HEK293 (cell line): ENCODE data around the gene NUDT11.

Experiments used
- CTCF ChIA-PET: fragments of 350-600 bp; formaldehyde crosslinking; extraction: SDS; loops from one replicate; lab custom pipeline; 2021; ENCODE audit warnings: antibody characterized with exemption; lab: Yijun Ruan, JAX
- POLR2A ChIA-PET: fragments of 300-600 bp; formaldehyde crosslinking; extraction: SDS; loops from one replicate; lab custom pipeline; 2020; ENCODE audit warnings: antibody characterized with exemption, inconsistent platforms; lab: Yijun Ruan, JAX
- H3K27ac ChIP-seq: fragments of 200-500 bp; sonication (Bioruptor generic); 2 replicates; pipeline ENCODE4 v1.5.1; 2014; ENCODE audit warnings: low read depth, low read length, control low read depth, inconsistent platforms; ENCODE audit errors: extremely low read depth
- H3K36me3 ChIP-seq, 2 experiments: fragments of 200-500 bp in 1 of 2; sonication (Bioruptor generic) in 1 of 2; 1 replicate in 1 of 2; 2 replicates in 1 of 2; pipeline ENCODE4 v1.5.1; 2014 to 2017; ENCODE audit warnings: inconsistent platforms in 2 of 2, low read length in 2 of 2; ENCODE audit not compliant: control insufficient read depth in 2 of 2, insufficient read depth in 1 of 2
- H3K4me1 ChIP-seq: fragments of 200-500 bp; sonication (Bioruptor generic); 2 replicates; pipeline ENCODE4 v1.5.1; 2014; ENCODE audit warnings: mild to moderate bottlenecking, low read length, inconsistent platforms; ENCODE audit not compliant: control insufficient read depth, insufficient read depth
- H3K4me3 ChIP-seq: 2 replicates; pipeline ENCODE4 v1.5.1; 2011; ENCODE audit warnings: low read depth, mild to moderate bottlenecking, control low read depth, low read length, moderate library complexity
- H3K9me3 ChIP-seq: fragments of 200-500 bp; sonication (Bioruptor generic); 2 replicates; pipeline ENCODE4 v1.5.1; 2014; ENCODE audit warnings: low read depth, low read length, inconsistent platforms; ENCODE audit not compliant: control insufficient read depth, insufficient read depth
- GLIS1 ChIP-seq: fragments of 450-650 bp; formaldehyde crosslinking; IDR thresholded peaks from 2 replicates; pipeline ENCODE4 v1.5.1; 2016; ENCODE audit warnings: missing biosample characterization, missing genetic modification characterization
- PRDM1 ChIP-seq: fragments of 450-650 bp; formaldehyde crosslinking; IDR thresholded peaks from 2 replicates; pipeline ENCODE4; 2016; ENCODE audit warnings: missing biosample characterization, missing genetic modification characterization
- ZBTB48 ChIP-seq: fragments of 450-650 bp; formaldehyde crosslinking; IDR thresholded peaks from 2 replicates; pipeline ENCODE4 v1.5.1; 2016; ENCODE audit warnings: missing biosample characterization, missing genetic modification characterization
- ZBTB7A ChIP-seq: fragments of 450-650 bp; formaldehyde crosslinking; IDR thresholded peaks from 2 replicates; pipeline ENCODE4 v1.5.1; 2016; ENCODE audit warnings: low read depth, missing biosample characterization, missing genetic modification characterization
- ZNF239 ChIP-seq: fragments of 450-650 bp; formaldehyde crosslinking; IDR thresholded peaks from 2 replicates; pipeline ENCODE4 v1.5.1; 2016; ENCODE audit warnings: missing biosample characterization, missing genetic modification characterization
- ZNF366 ChIP-seq: fragments of 450-650 bp; formaldehyde crosslinking; conservative IDR thresholded peaks from 2 replicates; pipeline ENCODE4 v1.5.1; 2016; ENCODE audit warnings: missing biosample characterization, missing genetic modification characterization
- ZNF473 ChIP-seq: fragments of 450-650 bp; formaldehyde crosslinking; IDR thresholded peaks from 2 replicates; pipeline ENCODE4 v1.5.1; 2017; ENCODE audit warnings: missing biosample characterization, missing genetic modification characterization
- ZNF510 ChIP-seq: fragments of 450-650 bp; formaldehyde crosslinking; IDR thresholded peaks from 2 replicates; pipeline ENCODE4 v1.5.1; 2018; ENCODE audit warnings: mild to moderate bottlenecking, missing genetic modification characterization, missing biosample characterization; ENCODE audit not compliant: insufficient replicate concordance
- ZNF514 ChIP-seq: fragments of 450-650 bp; formaldehyde crosslinking; IDR thresholded peaks from 2 replicates; pipeline ENCODE4 v1.5.1; 2016; ENCODE audit warnings: missing biosample characterization, missing genetic modification characterization
- ZNF521 ChIP-seq: fragments of 450-650 bp; formaldehyde crosslinking; IDR thresholded peaks from 2 replicates; pipeline ENCODE4 v1.5.1; 2017; ENCODE audit warnings: missing biosample characterization, mild to moderate bottlenecking, missing genetic modification characterization
- ZNF654 ChIP-seq: fragments of 450-650 bp; formaldehyde crosslinking; IDR thresholded peaks from 2 replicates; pipeline ENCODE4 v1.5.1; 2016; ENCODE audit warnings: low read depth, missing biosample characterization, missing genetic modification characterization
- ZNF777 ChIP-seq: fragments of 450-650 bp; formaldehyde crosslinking; IDR thresholded peaks from 2 replicates; pipeline ENCODE4 v1.5.1; 2017; ENCODE audit warnings: missing biosample characterization, missing genetic modification characterization, borderline replicate concordance
- TF ChIP-seq, protein P1 (sequence below): fragments of 450-650 bp; formaldehyde crosslinking; IDR thresholded peaks from 2 replicates; pipeline ENCODE4 v1.5.1; 2016; ENCODE audit warnings: missing biosample characterization, missing genetic modification characterization
- TF ChIP-seq, protein P2 (sequence below): fragments of 450-650 bp; formaldehyde crosslinking; IDR thresholded peaks from 2 replicates; pipeline ENCODE4 v1.5.1; 2016; ENCODE audit warnings: missing biosample characterization, missing genetic modification characterization
- TF ChIP-seq, protein P3 (sequence below): fragments of 450-650 bp; formaldehyde crosslinking; IDR thresholded peaks from 2 replicates; pipeline ENCODE4 v1.5.1; 2016; ENCODE audit warnings: missing biosample characterization, missing genetic modification characterization, borderline replicate concordance

Gene NUDT11

DNA sequence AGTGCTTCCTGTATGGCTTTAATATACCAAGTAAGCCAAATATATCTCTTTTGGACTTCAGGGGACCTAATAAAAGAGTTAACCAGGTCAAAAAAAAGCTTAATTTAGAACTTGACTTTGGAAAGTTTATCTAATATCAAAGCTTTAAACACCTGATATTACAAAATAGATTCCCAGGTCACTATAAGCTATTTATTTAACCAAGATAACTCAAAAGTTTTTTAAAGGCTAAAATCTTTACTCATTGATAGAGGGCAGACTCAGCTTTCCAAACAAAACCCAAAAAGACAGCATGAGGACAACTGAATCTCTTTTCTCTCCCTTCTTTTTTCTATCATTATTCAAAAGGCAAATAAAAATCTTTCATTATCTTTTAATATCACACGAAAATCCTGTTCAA is 19.5 kb downstream of the NUDT11 start (continued):
- TF ChIP-seq ZBTB7A (tag by site-specific recombination) (no peak), ZNF521 (tag by site-specific recombination) (no peak), ZNF239 (tag by site-specific recombination) (no peak), ZNF510 (tag by site-specific recombination) (no peak)
- TF ChIP-seq, protein P1, sequence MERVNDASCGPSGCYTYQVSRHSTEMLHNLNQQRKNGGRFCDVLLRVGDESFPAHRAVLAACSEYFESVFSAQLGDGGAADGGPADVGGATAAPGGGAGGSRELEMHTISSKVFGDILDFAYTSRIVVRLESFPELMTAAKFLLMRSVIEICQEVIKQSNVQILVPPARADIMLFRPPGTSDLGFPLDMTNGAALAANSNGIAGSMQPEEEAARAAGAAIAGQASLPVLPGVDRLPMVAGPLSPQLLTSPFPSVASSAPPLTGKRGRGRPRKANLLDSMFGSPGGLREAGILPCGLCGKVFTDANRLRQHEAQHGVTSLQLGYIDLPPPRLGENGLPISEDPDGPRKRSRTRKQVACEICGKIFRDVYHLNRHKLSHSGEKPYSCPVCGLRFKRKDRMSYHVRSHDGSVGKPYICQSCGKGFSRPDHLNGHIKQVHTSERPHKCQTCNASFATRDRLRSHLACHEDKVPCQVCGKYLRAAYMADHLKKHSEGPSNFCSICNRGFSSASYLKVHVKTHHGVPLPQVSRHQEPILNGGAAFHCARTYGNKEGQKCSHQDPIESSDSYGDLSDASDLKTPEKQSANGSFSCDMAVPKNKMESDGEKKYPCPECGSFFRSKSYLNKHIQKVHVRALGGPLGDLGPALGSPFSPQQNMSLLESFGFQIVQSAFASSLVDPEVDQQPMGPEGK, result no peak

DNA sequence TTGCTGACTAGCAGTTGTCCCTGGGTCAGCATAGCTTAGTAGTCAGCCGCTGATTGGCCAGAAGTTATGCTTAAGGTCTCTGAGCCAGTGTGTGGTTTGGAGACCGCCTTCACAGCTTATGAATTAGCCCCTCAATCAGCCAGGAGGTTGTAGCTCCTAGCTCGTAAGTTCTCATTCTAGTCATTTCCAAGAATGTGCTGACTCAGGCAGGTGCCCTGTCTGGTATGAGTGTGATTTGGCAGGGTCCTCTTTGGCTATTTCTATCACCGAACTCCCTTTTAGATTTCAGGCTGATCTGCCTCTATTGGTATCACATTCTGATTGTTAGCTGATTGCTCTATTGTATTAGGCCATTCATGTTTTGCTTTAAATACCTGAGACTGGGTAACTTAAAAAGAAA is 33.1 kb downstream of the NUDT11 start:
- H3K9me3 ChIP-seq, result no peaks in the 10 kb centered on the region
- TF ChIP-seq ZNF366 (tag by site-specific recombination) (no peak), ZNF473 (tag by site-specific recombination) (no peak), ZNF777 (tag by site-specific recombination) (no peak), GLIS1 (tag by site-specific recombination) (no peak), ZNF514 (no peak)
- TF ChIP-seq, protein P2, sequence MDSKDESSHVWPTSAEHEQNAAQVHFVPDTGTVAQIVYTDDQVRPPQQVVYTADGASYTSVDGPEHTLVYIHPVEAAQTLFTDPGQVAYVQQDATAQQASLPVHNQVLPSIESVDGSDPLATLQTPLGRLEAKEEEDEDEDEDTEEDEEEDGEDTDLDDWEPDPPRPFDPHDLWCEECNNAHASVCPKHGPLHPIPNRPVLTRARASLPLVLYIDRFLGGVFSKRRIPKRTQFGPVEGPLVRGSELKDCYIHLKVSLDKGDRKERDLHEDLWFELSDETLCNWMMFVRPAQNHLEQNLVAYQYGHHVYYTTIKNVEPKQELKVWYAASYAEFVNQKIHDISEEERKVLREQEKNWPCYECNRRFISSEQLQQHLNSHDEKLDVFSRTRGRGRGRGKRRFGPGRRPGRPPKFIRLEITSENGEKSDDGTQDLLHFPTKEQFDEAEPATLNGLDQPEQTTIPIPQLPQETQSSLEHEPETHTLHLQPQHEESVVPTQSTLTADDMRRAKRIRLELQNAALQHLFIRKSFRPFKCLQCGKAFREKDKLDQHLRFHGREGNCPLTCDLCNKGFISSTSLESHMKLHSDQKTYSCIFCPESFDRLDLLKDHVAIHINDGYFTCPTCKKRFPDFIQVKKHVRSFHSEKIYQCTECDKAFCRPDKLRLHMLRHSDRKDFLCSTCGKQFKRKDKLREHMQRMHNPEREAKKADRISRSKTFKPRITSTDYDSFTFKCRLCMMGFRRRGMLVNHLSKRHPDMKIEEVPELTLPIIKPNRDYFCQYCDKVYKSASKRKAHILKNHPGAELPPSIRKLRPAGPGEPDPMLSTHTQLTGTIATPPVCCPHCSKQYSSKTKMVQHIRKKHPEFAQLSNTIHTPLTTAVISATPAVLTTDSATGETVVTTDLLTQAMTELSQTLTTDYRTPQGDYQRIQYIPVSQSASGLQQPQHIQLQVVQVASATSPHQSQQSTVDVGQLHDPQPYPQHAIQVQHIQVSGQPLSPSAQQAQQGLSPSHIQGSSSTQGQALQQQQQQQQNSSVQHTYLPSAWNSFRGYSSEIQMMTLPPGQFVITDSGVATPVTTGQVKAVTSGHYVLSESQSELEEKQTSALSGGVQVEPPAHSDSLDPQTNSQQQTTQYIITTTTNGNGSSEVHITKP (tag by site-specific recombination), result no peak
- TF ChIP-seq, all 188 proteins: peak for 0
- no peak overlapping the region for H3K27ac ChIP-seq
- no peaks in the 10 kb centered on the region for H3K4me1 ChIP-seq
- H3K36me3 ChIP-seq, result no peaks in the 10 kb centered on the region
- CTCF ChIA-PET, result interaction anchor here (0.7 kb wide), 1 partner anchor 314 kb away, joined by 3 read pairs; no protein-coding TSS in a partner anchor
- no peak overlapping the region for H3K4me3 ChIP-seq
- POLR2A ChIA-PET, result no interaction called here

DNA sequence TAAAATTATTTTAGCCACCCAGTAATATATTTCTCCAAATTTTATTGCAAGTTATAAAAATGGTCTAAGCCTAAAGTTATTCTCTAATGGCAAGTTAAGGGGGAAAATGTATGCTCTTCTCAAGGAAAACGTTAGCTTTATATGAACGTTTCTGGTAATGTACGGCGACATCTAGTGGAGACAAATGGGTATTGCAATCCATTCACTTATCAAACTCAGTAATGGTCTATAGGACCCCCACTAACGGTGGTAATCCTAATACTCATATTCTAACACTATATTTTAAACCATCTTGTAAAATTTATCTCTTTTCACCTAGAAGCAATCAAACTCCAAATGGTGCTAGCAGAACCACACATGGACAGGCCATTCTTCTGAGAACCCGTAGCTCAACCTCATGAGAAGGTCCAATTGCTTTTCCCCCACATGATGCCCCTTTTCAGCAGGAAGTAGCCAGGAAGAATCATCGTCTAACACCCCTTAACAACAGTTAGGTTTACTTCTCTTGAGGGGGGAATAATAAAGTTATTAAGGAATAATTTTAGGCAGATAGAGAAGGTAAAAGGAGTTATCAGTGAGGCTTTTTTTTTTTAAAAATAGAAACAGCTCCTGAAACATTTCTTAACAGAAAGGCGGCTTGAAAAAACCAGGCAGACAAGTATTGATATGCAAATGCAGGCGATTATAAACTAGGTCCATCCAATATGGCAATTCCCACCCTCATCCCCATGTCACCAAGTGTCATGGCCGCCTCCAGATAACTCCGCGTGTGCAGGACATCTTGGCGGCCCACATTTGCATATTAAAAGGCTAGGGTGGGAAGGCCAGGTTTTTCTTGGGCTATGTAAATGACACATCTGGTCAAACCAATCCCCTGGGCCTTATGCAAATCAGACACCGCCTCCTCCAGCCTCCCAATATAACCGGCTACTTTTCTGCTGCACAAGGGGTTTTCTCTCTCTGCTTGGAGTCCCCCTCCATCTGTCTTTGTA is 35.0 kb downstream of the NUDT11 start:
- H3K4me1 ChIP-seq, result no peaks in the 10 kb centered on the region
- POLR2A ChIA-PET, result no interaction called here
- H3K27ac ChIP-seq, result no peak overlapping the region
- TF ChIP-seq ZBTB48 (tag by site-specific recombination) (no peak), PRDM1 (tag by site-specific recombination) (0 out of 2 replicates have a peak, but pooled peaks have one; percentile 4), ZNF654 (peak; percentile 49)
- TF ChIP-seq, protein P3, sequence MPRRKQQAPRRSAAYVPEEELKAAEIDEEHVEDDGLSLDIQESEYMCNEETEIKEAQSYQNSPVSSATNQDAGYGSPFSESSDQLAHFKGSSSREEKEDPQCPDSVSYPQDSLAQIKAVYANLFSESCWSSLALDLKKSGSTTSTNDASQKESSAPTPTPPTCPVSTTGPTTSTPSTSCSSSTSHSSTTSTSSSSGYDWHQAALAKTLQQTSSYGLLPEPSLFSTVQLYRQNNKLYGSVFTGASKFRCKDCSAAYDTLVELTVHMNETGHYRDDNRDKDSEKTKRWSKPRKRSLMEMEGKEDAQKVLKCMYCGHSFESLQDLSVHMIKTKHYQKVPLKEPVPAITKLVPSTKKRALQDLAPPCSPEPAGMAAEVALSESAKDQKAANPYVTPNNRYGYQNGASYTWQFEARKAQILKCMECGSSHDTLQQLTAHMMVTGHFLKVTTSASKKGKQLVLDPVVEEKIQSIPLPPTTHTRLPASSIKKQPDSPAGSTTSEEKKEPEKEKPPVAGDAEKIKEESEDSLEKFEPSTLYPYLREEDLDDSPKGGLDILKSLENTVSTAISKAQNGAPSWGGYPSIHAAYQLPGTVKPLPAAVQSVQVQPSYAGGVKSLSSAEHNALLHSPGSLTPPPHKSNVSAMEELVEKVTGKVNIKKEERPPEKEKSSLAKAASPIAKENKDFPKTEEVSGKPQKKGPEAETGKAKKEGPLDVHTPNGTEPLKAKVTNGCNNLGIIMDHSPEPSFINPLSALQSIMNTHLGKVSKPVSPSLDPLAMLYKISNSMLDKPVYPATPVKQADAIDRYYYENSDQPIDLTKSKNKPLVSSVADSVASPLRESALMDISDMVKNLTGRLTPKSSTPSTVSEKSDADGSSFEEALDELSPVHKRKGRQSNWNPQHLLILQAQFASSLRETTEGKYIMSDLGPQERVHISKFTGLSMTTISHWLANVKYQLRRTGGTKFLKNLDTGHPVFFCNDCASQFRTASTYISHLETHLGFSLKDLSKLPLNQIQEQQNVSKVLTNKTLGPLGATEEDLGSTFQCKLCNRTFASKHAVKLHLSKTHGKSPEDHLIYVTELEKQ (tag by site-specific recombination), result no peak
- TF ChIP-seq, all 188 proteins: peak for 2
- Histone ChIP-seq H3K4me3 (no peak overlapping the region), H3K9me3 (no peaks in the 10 kb centered on the region), H3K36me3 (no peaks in the 10 kb centered on the region)
- CTCF ChIA-PET, result interaction anchor here (0.6 to 4.1 kb wide), 32 partner anchors 9 to 770 kb away, joined by 3 to 32 read pairs (median 3); no protein-coding TSS in a partner anchor
